ENCODE results near the gene FAM171A1. TPM values are rescaled to one million over a fixed set of nuclear protein-coding genes. Genes with fewer than 3 reads are reported as not detected.
"Not testable (repeated sequence)": the region's sequence is repeated elsewhere in the genome, so short reads cannot be mapped to it uniquely, and the experiment has no call there.

The FAM171A1 gene
- total RNA-seq, 1 experiment from 2014 or later = 1.0 TPM

- Mint-ChIP-seq H3K4me1 (ENCODE audit: low read depth, unreplicated experiment) (peaks cover 15% of the 10 kb centered on the region), H3K36me3 (ENCODE audit: insufficient read depth, unreplicated experiment) (peaks cover 7% of the 10 kb centered on the region), H3K4me3 (ENCODE audit: low read depth, unreplicated experiment) (peak overlapping the region; percentile 18), H3K27ac (ENCODE audit: unreplicated experiment) (peak overlapping the region; percentile 66), H3K9me3 (ENCODE audit: low read depth, unreplicated experiment) (no peaks in the 10 kb centered on the region), H3K27me3 (ENCODE audit: unreplicated experiment) (peaks cover 86% of the 10 kb centered on the region)
- TF ChIP-seq CTCF (IDR thresholded peaks at IDR 0.05; ENCODE audit: unreplicated experiment) = no peak
- CTCF ChIA-PET = interaction anchor here (0.6 kb wide), 1 partner anchor 113 kb away, joined by 6 read pairs; no protein-coding TSS in a partner anchor
- no peak for DNase-seq
- BruUV-seq (replicated peaks) = no TSS peak
- intact Hi-C loops (cut with micrococcal nuclease; ENCODE audit: unreplicated experiment) = no loop called here
These were observed 26.7 kb downstream of the FAM171A1 start for GRCh38 chr10:15344256-15344875.

- peaks cover 15% of the 10 kb centered on the region for H3K4me1 Mint-ChIP-seq (ENCODE audit: low read depth, unreplicated experiment)
These were observed 28.1 kb downstream of the FAM171A1 start for GRCh38 chr10:15342970-15343369.

GRCh38 chr10:15341502-15342128 is 29.5 kb downstream of the FAM171A1 start:
- intact Hi-C loops (cut with micrococcal nuclease; ENCODE audit: unreplicated experiment) = no loop called here
- Mint-ChIP-seq H3K4me1 (ENCODE audit: low read depth, unreplicated experiment) (peaks cover 15% of the 10 kb centered on the region), H3K36me3 (ENCODE audit: insufficient read depth, unreplicated experiment) (peaks cover 7% of the 10 kb centered on the region), H3K27me3 (ENCODE audit: unreplicated experiment) (peaks cover 98% of the 10 kb centered on the region), H3K27ac (ENCODE audit: unreplicated experiment) (no peak overlapping the region), H3K4me3 (ENCODE audit: low read depth, unreplicated experiment) (no peak overlapping the region), H3K9me3 (ENCODE audit: low read depth, unreplicated experiment) (no peaks in the 10 kb centered on the region)
- no peak for TF ChIP-seq CTCF (IDR thresholded peaks at IDR 0.05; ENCODE audit: unreplicated experiment)
- no peak for DNase-seq
- BruUV-seq (replicated peaks) = no TSS peak
- CTCF ChIA-PET = no interaction called here

More at GRCh38 chr10:15342970-15343369, 28.1 kb downstream of the FAM171A1 start:
- Mint-ChIP-seq H3K36me3 (ENCODE audit: insufficient read depth, unreplicated experiment) (peaks cover 7% of the 10 kb centered on the region), H3K9me3 (ENCODE audit: low read depth, unreplicated experiment) (no peaks in the 10 kb centered on the region), H3K4me3 (ENCODE audit: low read depth, unreplicated experiment) (no peak overlapping the region), H3K27me3 (ENCODE audit: unreplicated experiment) (peaks cover 90% of the 10 kb centered on the region), H3K27ac (ENCODE audit: unreplicated experiment) (no peak overlapping the region)
- DNase-seq = no peak
- no TSS peak for BruUV-seq (replicated peaks)
- no peak for TF ChIP-seq CTCF (IDR thresholded peaks at IDR 0.05; ENCODE audit: unreplicated experiment)
- intact Hi-C loops (cut with micrococcal nuclease; ENCODE audit: unreplicated experiment) = no loop called here
- CTCF ChIA-PET = no interaction called here

- Mint-ChIP-seq H3K4me3 (ENCODE audit: low read depth, unreplicated experiment) (no peak overlapping the region), H3K36me3 (ENCODE audit: insufficient read depth, unreplicated experiment) (peaks cover 3% of the 10 kb centered on the region), H3K27ac (ENCODE audit: unreplicated experiment) (no peak overlapping the region), H3K9me3 (ENCODE audit: low read depth, unreplicated experiment) (no peaks in the 10 kb centered on the region), H3K4me1 (ENCODE audit: low read depth, unreplicated experiment) (peaks cover 10% of the 10 kb centered on the region), H3K27me3 (ENCODE audit: unreplicated experiment) (peaks cover 98% of the 10 kb centered on the region)
- no peak for DNase-seq
- no TSS peak for BruUV-seq (replicated peaks)
- intact Hi-C loops (cut with micrococcal nuclease; ENCODE audit: unreplicated experiment) = no loop called here
- CTCF ChIA-PET = no interaction called here
- no peak for TF ChIP-seq CTCF (IDR thresholded peaks at IDR 0.05; ENCODE audit: unreplicated experiment)
These were observed 31.2 kb downstream of the FAM171A1 start for GRCh38 chr10:15339892-15340291.

GRCh38 chr10:15337441-15337923 is 33.6 kb downstream of the FAM171A1 start:
- not testable (repeated sequence) for H3K9me3 Mint-ChIP-seq (ENCODE audit: low read depth, unreplicated experiment); H3K36me3 Mint-ChIP-seq (ENCODE audit: insufficient read depth, unreplicated experiment)

More at GRCh38 chr10:15337441-15337923, 33.6 kb downstream of the FAM171A1 start:
- intact Hi-C loops (cut with micrococcal nuclease; ENCODE audit: unreplicated experiment); H3K27ac Mint-ChIP-seq (ENCODE audit: unreplicated experiment); DNase-seq; H3K4me3 Mint-ChIP-seq (ENCODE audit: low read depth, unreplicated experiment); BruUV-seq (replicated peaks); CTCF ChIA-PET: not testable (repeated sequence)
- Mint-ChIP-seq H3K4me1 (ENCODE audit: low read depth, unreplicated experiment) (peaks cover 20% of the 10 kb centered on the region), H3K27me3 (ENCODE audit: unreplicated experiment) (peaks cover 100% of the 10 kb centered on the region)

Data from Calu3 (cell line).